Activated CD4-positive, alpha-beta T cell treated with anti-CD3 and anti-CD28 coated beads, Interleukin-2, amount 10 ng/mL, durations not matched to agents 7 days and 5 days (primary cell): Measurements from ENCODE around the gene SMAP2. TPM values are rescaled to one million over a fixed set of nuclear protein-coding genes. Genes with fewer than 3 reads are reported as not detected.
"Not testable (repeated sequence)": the region's sequence is repeated elsewhere in the genome, so short reads cannot be mapped to it uniquely, and the experiment has no call there.

Experiments used
- CTCF ChIA-PET: fragments of 350-600 bp; sonication (Branson Sonifier 250); formaldehyde crosslinking; loops from one replicate; lab custom pipeline; 2021; ENCODE audit warnings: antibody characterized with exemption; lab: Charles Lee
- POLR2A ChIA-PET: fragments of 350-600 bp; sonication (Branson Sonifier 250); formaldehyde crosslinking; loops from one replicate; lab custom pipeline; 2021; ENCODE audit warnings: antibody characterized with exemption; lab: Charles Lee
- DNase-seq: peaks from one replicate; pipeline ENCODE4 v3.0.0-alpha.2; 2020
- H3K27ac Mint-ChIP-seq: one replicate; pipeline ENCODE4 v1.8.0; 2021; ENCODE audit warnings: mild to moderate bottlenecking, moderate library complexity, mixed read lengths
- H3K27me3 Mint-ChIP-seq: one replicate; pipeline ENCODE4 v1.8.0; 2021; ENCODE audit warnings: mixed read lengths
- H3K36me3 Mint-ChIP-seq: one replicate; pipeline ENCODE4 v1.8.0; 2021; ENCODE audit warnings: low read depth, mixed read lengths
- H3K4me1 Mint-ChIP-seq: one replicate; pipeline ENCODE4 v1.8.0; 2021; ENCODE audit warnings: mixed read lengths
- H3K4me3 Mint-ChIP-seq: one replicate; pipeline ENCODE4 v1.8.0; 2021; ENCODE audit warnings: mild to moderate bottlenecking, moderate library complexity, mixed read lengths
- H3K9me3 Mint-ChIP-seq: one replicate; pipeline ENCODE4 v1.8.0; 2021; ENCODE audit warnings: mixed read lengths
- total RNA-seq, 2 experiments: library from RNA; stranded (reverse); gene quantifications; one replicate each; pipeline ENCODE4 v1.2.3, GENCODE V29; 2021

Gene SMAP2
- 100 to 1,000 TPM; 115 to 140 TPM for total RNA-seq

DNA sequence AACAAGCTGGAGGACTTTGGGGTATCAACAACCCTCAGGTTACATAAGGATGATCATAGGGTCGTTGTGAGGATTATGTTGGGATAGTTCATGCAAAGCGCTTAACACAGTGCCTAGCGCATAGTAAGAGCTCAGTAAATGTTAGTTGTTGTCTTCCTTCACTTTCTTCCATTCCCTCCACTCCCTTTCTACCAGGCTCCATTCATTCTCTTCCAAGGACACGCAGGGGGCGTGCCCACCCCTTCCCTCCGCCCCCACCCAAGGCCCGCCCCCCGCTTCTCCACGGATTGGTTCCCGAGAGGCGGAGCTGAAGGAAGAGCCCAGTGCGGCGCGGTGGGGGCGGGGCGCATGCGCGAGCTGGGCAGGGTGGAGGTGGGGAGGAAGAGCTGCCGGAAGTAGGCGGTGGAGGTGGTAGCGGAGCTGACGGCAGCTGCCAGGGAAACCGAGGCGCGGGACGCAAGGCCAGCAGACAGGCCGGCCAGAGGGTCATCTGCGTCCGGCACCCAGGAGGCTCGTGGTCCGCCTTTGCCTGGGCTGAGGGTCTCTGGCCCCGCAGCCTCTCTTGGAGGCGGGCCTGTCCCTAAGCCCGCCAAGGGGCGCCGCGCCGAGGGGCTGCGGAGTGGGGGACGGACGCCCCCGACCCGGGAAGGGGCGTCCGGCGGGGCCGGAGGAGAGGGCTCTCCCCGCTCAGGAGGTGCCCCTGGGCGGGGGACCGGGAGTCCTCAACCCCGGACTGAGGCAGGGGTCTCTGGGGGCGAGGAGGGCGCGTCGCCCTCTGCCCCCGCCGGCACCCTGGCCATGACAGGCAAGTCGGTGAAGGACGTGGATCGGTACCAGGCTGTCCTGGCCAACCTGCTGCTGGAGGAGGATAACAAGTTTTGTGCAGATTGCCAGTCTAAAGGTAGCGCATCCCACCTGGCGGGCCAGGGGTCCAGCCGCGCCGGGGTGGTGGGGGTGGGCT lies at the start of gene SMAP2:
Gene SMAP2, plus strand, starts transcription at position 405 of the 961 bp plus-strand sequence. Its CDS starts 394 bp downstream, at position 799.
- ChIA-PET POLR2A (interaction anchor here (0.5 to 1.1 kb wide), 5 partner anchors 10 to 30 kb away, joined by 3 to 9 read pairs (median 4); no protein-coding TSS in a partner anchor), CTCF (interaction anchor here (0.6 to 5.9 kb wide), 10 partner anchors 9 to 231 kb away, joined by 3 to 44 read pairs (median 3); no protein-coding TSS in a partner anchor)
- peak; percentile 95 for DNase-seq
- peaks cover 44% of the 10 kb centered on the region for H3K4me1 Mint-ChIP-seq
- H3K36me3 Mint-ChIP-seq, result peaks cover 34% of the 10 kb centered on the region
- peaks cover 2% of the 10 kb centered on the region for H3K27me3 Mint-ChIP-seq
- no peaks in the 10 kb centered on the region for H3K9me3 Mint-ChIP-seq
- peak within 1 kb of the TSS; percentile 100 for H3K4me3 Mint-ChIP-seq
- H3K27ac Mint-ChIP-seq, result peak within 1 kb of the TSS; percentile 98

DNA sequence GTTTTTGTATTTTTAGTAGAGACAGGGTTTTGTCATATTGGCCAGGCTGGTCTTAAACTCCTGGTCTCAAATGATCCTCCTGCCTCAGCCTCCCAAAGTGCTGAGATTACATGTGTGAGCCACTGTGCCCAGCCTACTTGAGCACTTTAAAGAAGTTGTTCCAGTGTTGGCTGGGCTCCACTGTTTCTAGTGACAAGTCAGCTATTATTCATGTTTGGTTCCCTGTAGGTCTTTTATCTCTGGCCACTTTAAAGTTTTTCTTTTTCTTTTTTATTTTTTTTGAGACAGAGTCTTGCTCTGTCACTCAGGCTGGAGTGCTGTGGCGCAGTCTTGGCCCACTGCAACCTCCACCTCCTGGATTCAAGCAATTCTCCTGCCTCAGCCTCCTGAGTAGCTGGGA lies 42.1 kb upstream of the SMAP2 start:
- H3K27me3 Mint-ChIP-seq, H3K27ac Mint-ChIP-seq, H3K4me1 Mint-ChIP-seq, H3K36me3 Mint-ChIP-seq, H3K4me3 Mint-ChIP-seq, DNase-seq, H3K9me3 Mint-ChIP-seq, POLR2A ChIA-PET: not testable (repeated sequence)
- CTCF ChIA-PET, result interaction anchor here (0.8 kb wide), 1 partner anchor 10 kb away, joined by 3 read pairs; no protein-coding TSS in a partner anchor

DNA sequence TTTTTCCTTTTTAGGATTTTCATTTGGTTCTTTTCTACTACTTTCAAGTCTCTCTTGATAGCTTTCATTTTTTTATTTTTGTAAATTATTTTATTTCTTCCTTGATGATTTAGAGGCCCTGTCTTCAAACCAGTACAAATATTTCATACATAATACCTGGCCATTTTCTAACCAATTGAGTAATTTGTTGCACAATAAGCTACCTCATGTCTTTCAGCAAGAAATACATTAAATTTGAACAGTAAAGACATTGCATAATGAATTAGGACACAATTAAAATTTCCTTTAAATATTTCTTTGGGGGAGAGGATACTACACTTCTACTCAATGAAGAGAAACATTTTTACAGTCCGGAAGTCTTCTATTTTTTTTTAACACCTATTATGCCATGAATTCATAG lies 40.8 kb upstream of the SMAP2 start:
- no peak overlapping the region for H3K4me3 Mint-ChIP-seq
- POLR2A ChIA-PET, result no interaction called here

GRCh38 chr1:40337443-40337842 lies 36.1 kb upstream of the SMAP2 start:
- Mint-ChIP-seq H3K4me3 (no peak overlapping the region), H3K4me1 (peaks cover 34% of the 10 kb centered on the region), H3K9me3 (peaks cover 5% of the 10 kb centered on the region), H3K36me3 (no peaks in the 10 kb centered on the region), H3K27me3 (no peaks in the 10 kb centered on the region), H3K27ac (no peak overlapping the region)
- CTCF ChIA-PET, result interaction anchor here (1.0 to 6.7 kb wide), 16 partner anchors 11 to 263 kb away, joined by 3 to 98 read pairs (median 12); partner anchors contain the start of gene COL9A2
- DNase-seq, result no peak
- POLR2A ChIA-PET, result no interaction called here

More for the DNA sequence above, 40.8 kb upstream of the SMAP2 start:
- Mint-ChIP-seq H3K27ac (no peak overlapping the region), H3K27me3 (no peaks in the 10 kb centered on the region), H3K9me3 (peaks cover 8% of the 10 kb centered on the region), H3K36me3 (peaks cover 3% of the 10 kb centered on the region), H3K4me1 (no peaks in the 10 kb centered on the region)
- no peak for DNase-seq
- CTCF ChIA-PET, result no interaction called here

DNA sequence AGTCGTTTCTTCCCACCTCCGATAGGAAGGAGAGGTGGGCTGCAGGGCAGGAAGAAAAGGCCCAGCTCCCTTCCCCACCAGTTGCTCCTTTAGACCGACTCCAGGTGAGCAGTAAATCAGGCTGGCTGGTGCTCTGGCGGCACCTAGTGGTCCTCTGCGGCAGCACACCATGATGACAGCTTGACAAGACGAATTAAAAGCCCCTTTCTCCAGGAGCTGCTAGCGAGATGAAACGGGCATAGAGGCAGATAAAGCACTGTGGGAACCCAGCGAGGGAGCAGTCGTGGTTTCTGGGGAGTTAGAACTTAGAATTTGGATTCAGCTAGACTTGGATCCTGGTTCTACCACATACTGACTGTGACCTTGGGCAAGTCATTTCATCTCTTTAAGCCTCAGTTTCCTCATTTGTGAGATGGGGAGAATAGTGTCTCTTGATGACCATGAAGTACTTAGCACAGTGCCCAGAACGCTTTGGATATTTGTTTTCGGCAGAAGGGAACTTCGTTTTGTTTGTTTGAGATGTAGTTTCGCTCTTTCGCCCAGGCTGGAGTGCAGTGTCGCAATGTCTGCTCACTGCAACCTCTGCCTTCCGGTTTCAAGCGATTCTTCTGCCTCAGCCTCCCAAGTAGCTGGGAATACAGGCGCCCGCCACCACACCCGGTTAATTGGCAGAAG lies 34.6 kb upstream of the SMAP2 start:
- Mint-ChIP-seq H3K9me3 (no peaks in the 10 kb centered on the region), H3K4me1 (peaks cover 43% of the 10 kb centered on the region), H3K27ac (peak overlapping the region; percentile 2), H3K4me3 (no peak overlapping the region), H3K27me3 (no peaks in the 10 kb centered on the region), H3K36me3 (no peaks in the 10 kb centered on the region)
- ChIA-PET CTCF (interaction anchor here (0.6 to 6.7 kb wide), 59 partner anchors 10 to 492 kb away, joined by 3 to 98 read pairs (median 4); partner anchors contain the start of genes COL9A2, SMAP2 and TMCO2), POLR2A (interaction anchor here (0.5 kb wide), 1 partner anchor 8 kb away, joined by 3 read pairs; no protein-coding TSS in a partner anchor)
- DNase-seq, result peak; percentile 91

DNA sequence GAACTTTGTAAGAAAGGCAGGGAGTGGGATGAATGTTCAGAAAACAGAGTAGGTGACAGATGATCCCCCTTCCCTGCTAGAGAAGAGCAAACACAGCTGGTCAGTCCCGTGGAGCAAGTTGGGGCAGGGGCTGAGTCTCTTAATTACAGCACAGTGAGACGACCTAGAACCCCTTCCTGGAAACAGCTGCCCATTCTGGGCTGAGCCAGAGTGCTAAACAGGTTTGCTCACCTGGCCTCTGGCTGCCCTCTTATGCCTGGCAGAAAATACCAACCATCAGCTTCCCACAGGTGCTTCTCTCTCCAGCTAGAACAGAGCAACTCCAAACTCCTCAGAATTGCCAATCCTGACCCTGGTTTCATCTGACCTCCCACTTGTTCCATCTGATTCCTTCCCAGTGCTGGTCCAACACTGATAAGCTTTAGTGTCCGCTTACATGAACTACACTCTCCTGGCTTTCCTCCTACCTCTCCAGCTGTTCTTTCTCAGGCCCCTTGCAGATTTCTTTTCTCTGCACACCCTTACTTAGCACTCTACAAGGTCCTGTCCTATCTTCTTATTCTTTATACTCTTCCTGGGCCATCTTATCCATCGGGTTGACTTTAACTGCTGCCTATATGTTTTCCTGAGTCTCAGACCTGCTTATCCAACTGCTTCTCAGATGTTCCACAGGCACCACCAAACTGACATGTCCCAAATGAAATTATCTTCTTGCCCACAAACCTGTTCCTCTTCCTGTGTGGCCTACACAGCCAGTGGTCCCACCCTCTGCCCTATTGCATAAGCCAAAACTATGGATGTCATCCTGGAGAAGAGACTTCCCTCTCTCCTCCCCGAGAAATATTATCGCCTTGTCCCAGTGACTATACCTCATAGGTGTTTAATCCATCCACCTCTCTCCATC lies 33.9 kb upstream of the SMAP2 start:
- H3K36me3 Mint-ChIP-seq, result no peaks in the 10 kb centered on the region
- H3K4me1 Mint-ChIP-seq, result peaks cover 51% of the 10 kb centered on the region
- no peaks in the 10 kb centered on the region for H3K9me3 Mint-ChIP-seq

GRCh38 chr1:40341491-40342380 lies 31.8 kb upstream of the SMAP2 start:
- no peak for DNase-seq
- peak overlapping the region; percentile 86 for H3K27ac Mint-ChIP-seq
- H3K36me3 Mint-ChIP-seq, result no peaks in the 10 kb centered on the region
- POLR2A ChIA-PET, result interaction anchor here (0.6 to 0.9 kb wide), 3 partner anchors 44 to 86 kb away, joined by 3 to 6 read pairs (median 3); no protein-coding TSS in a partner anchor
- H3K9me3 Mint-ChIP-seq, result no peaks in the 10 kb centered on the region
- H3K27me3 Mint-ChIP-seq, result no peaks in the 10 kb centered on the region
- peaks cover 58% of the 10 kb centered on the region for H3K4me1 Mint-ChIP-seq
- CTCF ChIA-PET, result interaction anchor here (0.7 to 5.8 kb wide), 14 partner anchors 10 to 257 kb away, joined by 3 to 24 read pairs (median 4); partner anchors contain the start of gene COL9A2
- H3K4me3 Mint-ChIP-seq, result no peak overlapping the region

More for the DNA sequence above, 33.9 kb upstream of the SMAP2 start:
- H3K27ac Mint-ChIP-seq, result no peak overlapping the region
- no peaks in the 10 kb centered on the region for H3K27me3 Mint-ChIP-seq
- POLR2A ChIA-PET, result no interaction called here
- CTCF ChIA-PET, result interaction anchor here (0.6 to 6.7 kb wide), 47 partner anchors 9 to 493 kb away, joined by 3 to 98 read pairs (median 5); partner anchors contain the start of genes COL9A2, SMAP2 and TMCO2
- H3K4me3 Mint-ChIP-seq, result no peak overlapping the region
- DNase-seq, result no peak

DNA sequence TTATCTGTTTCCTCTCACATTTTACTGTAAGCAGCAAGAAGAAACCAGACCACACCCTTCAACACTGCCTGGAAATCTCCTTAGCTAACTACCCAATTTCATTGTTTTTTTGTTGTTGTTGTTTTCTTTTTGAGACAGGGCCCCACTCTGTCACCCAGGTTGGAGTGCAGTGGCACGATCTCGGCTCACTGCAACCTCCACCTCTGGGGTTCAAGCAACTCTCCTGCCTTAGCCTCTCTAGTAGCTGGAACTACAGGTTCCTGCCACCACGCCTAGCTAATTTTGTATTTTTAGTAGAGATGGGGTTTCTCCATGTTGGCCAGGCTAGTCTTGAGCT lies 31.2 kb upstream of the SMAP2 start:
- peak overlapping the region; percentile 86 for H3K27ac Mint-ChIP-seq
- H3K4me3 Mint-ChIP-seq, H3K27me3 Mint-ChIP-seq, DNase-seq, H3K9me3 Mint-ChIP-seq, H3K36me3 Mint-ChIP-seq: not testable (repeated sequence)
- CTCF ChIA-PET, result interaction anchor here (1.2 to 5.8 kb wide), 9 partner anchors 9 to 189 kb away, joined by 3 to 24 read pairs (median 8); partner anchors contain the start of gene COL9A2
- H3K4me1 Mint-ChIP-seq, result peaks cover 58% of the 10 kb centered on the region
- POLR2A ChIA-PET, result interaction anchor here (0.6 to 0.9 kb wide), 2 partner anchors 43 to 80 kb away, joined by 3 read pairs; no protein-coding TSS in a partner anchor

- Mint-ChIP-seq H3K4me1 (peaks cover 49% of the 10 kb centered on the region), H3K27ac (peak overlapping the region; percentile 65), H3K9me3 (no peaks in the 10 kb centered on the region), H3K27me3 (no peaks in the 10 kb centered on the region), H3K4me3 (no peak overlapping the region), H3K36me3 (no peaks in the 10 kb centered on the region)
- DNase-seq, result no peak
- ChIA-PET CTCF (interaction anchor here (0.7 to 2.0 kb wide), 8 partner anchors 14 to 194 kb away, joined by 3 to 8 read pairs (median 4); partner anchors contain the start of gene SMAP2), POLR2A (interaction anchor here (0.9 kb wide), 2 partner anchors 30 to 41 kb away, joined by 3 to 4 read pairs; no protein-coding TSS in a partner anchor)
Measured at GRCh38 chr1:40344597-40344996, 28.9 kb upstream of the SMAP2 start.

GRCh38 chr1:40350391-40350790 lies 23.1 kb upstream of the SMAP2 start:
- H3K36me3 Mint-ChIP-seq, result no peaks in the 10 kb centered on the region
- no peaks in the 10 kb centered on the region for H3K4me1 Mint-ChIP-seq
- H3K27ac Mint-ChIP-seq, result no peak overlapping the region
- no peak overlapping the region for H3K4me3 Mint-ChIP-seq
- ChIA-PET CTCF (no interaction called here), POLR2A (no interaction called here)
- no peak for DNase-seq
- no peaks in the 10 kb centered on the region for H3K27me3 Mint-ChIP-seq
- H3K9me3 Mint-ChIP-seq, result no peaks in the 10 kb centered on the region

GRCh38 chr1:40351124-40351523 lies 22.4 kb upstream of the SMAP2 start:
- POLR2A ChIA-PET, result no interaction called here
- H3K36me3 Mint-ChIP-seq, result no peaks in the 10 kb centered on the region
- H3K4me3 Mint-ChIP-seq, result no peak overlapping the region
- no peak for DNase-seq
- CTCF ChIA-PET, result interaction anchor here (1.0 to 2.0 kb wide), 3 partner anchors 10 to 13 kb away, joined by 3 to 13 read pairs (median 10); no protein-coding TSS in a partner anchor
- H3K27ac Mint-ChIP-seq, result no peak overlapping the region
- H3K4me1 Mint-ChIP-seq, result no peaks in the 10 kb centered on the region
- H3K27me3 Mint-ChIP-seq, result no peaks in the 10 kb centered on the region
- H3K9me3 Mint-ChIP-seq, result no peaks in the 10 kb centered on the region
